GM19455 (cell line): Measurements from ENCODE around the gene CCDC142.

Source experiments
- ATAC-seq: cut with Tn5 transposase; IDR thresholded peaks from one replicate; pipeline ENCODE4 v1.9.1; 2021; ENCODE audit not compliant: unreplicated experiment

CCDC142 gene

DNA sequence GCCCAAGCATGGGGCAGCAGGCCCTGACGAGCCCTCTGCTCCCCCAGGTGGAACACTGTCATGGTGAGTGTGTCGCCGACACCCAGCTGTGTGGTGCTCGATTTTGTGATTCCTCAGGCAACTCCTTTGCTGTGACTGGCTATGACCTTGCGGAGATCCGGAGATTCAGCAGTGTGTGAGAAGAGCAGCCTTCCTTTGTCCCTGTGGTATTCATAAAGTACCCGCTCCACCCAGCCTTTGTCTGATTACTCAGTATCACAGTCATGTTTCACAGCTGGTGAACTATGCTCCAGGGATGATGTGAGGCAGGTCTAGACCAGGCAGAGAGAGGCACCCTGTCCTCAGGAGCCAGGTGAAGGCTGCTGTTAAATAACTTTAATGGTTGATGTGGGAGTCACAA is 57.3 kb downstream of the CCDC142 start:
- ATAC-seq, result no peak

DNA sequence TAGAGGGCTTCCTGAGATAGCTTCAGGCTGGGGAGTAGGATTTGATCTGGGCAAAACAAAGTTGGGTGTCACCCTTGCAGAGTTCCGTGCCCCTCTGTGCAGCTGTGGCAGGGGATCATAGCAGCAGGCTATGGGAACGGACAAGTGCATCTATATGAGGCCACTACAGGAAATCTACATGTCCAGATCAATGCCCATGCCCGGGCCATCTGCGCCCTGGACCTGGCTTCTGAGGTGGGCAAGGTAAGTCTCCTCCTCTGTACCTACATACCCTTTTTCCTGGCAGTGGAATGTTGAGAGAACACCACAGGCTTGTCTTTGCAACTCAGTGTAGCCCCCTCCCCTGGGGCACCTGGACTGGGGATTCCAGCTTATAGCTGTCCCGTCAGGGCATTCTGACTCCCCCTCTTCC is 57.8 kb downstream of the CCDC142 start:
- no peak for ATAC-seq

DNA sequence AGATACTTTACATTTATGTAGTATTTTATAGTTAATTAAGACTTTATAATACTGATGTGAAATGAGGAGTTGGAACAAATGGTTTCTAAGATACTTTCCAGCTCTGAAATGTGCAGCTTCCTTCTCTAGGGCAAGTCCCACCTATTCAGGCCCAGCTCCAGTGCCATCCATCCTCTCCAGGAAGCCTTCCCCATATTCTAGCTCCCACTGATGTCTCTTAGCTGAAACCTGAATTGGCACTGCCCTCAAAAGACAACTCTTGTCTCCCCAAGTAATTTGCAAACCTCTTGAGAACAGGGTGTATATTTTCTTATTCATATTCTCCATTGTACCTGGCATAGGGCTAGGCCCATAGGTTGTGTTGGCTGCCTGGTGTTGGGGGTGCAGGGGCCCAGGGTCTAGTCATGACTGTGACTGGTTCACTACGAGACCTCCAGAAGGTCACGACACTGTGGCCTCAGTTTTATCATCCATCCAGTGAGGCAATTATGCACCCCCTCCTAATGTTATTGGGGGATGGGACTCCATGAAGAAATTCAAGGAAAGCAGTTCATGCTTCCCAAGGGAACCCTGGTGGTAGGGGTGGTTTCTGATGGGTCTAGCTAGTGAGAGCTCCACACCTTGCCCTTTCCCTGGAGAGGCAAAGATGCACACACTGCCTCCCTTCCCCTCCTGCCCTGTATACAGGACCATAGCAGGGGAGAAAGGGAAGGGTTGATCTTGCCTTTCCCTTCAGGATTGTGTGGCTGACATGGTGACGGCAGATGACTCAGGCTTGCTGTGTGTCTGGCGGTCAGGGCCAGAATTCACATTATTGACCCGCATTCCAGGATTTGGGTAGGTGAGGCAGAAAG is 58.4 kb downstream of the CCDC142 start:
- ATAC-seq, result no peak
